Measurements from ENCODE around the gene WIPF3.

DNA sequence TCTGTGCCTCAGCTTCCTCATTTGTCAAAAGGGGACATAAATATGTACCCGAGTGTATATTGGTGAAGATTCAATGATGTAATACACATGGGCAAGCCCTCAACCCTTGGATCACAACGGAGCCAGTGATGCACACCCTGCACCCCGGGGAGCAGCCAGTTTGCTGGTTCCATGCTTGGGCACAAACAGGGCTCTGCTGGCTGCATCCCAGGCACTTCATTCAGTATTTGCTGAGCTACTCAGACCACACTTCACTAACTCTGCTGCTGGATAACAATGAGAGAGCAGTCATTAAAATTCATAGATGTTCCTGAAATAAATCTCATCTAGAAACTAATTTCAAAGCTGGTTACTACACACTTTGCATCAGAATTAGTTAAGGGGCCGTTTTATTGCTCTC is 111.3 kb downstream of the WIPF3 start:
- TF ChIP-seq CTCF (IDR thresholded peaks at IDR 0.05) (no peak), POLR2A (IDR thresholded peaks at IDR 0.05) (no peak)
